Osteoblast (primary cell): ENCODE measurements around the gene RARA. TPM values are rescaled to one million over a fixed set of nuclear protein-coding genes. Genes with fewer than 3 reads are reported as not detected.

Source experiments
- DNase-seq: peaks from one replicate; pipeline ENCODE4 v3.0.0; 2011; ENCODE audit warnings: low spot score, mixed read lengths; ENCODE audit not compliant: insufficient read length; ENCODE audit errors: missing footprints
- H2AFZ ChIP-seq: 2 replicates; pipeline ENCODE4 v1.6.0; 2011; ENCODE audit warnings: mild to moderate bottlenecking, low read length
- H3K27ac ChIP-seq: 2 replicates; pipeline ENCODE4 v1.5.1; 2011; ENCODE audit warnings: mild to moderate bottlenecking, low read depth, low read length, moderate library complexity
- H3K27me3 ChIP-seq: 2 replicates; pipeline ENCODE4 v1.6.0; 2012; ENCODE audit warnings: mild to moderate bottlenecking, control low read depth, inconsistent platforms, low read length, moderate library complexity; ENCODE audit not compliant: insufficient read depth
- H3K36me3 ChIP-seq: 2 replicates; pipeline ENCODE4 v1.5.1; 2011; ENCODE audit warnings: mild to moderate bottlenecking, low read length, control low read depth, moderate library complexity; ENCODE audit not compliant: insufficient read depth
- H3K4me1 ChIP-seq: 2 replicates; pipeline ENCODE4 v1.5.1; 2011; ENCODE audit warnings: mild to moderate bottlenecking, low read length, control low read depth, moderate library complexity; ENCODE audit not compliant: insufficient read depth
- H3K4me2 ChIP-seq: 2 replicates; pipeline ENCODE4 v1.6.0; 2011; ENCODE audit warnings: mild to moderate bottlenecking, low read length; ENCODE audit not compliant: insufficient read depth
- H3K4me3 ChIP-seq: fragments of 200-600 bp; sonication (generic); 3 replicates; pipeline ENCODE4 v1.5.1; 2012; ENCODE audit warnings: mild to moderate bottlenecking, low read length, inconsistent platforms; ENCODE audit not compliant: insufficient read depth
- H3K79me2 ChIP-seq: 2 replicates; pipeline ENCODE4 v1.6.0; 2012; ENCODE audit warnings: mild to moderate bottlenecking, low read length, control low read depth, inconsistent platforms; ENCODE audit not compliant: insufficient read depth
- H3K9me3 ChIP-seq: 2 replicates; pipeline ENCODE4 v1.5.1; 2011; ENCODE audit warnings: low read depth, low read length, control low read depth
- H4K20me1 ChIP-seq: 2 replicates; pipeline ENCODE4 v1.6.0; 2012; ENCODE audit warnings: mild to moderate bottlenecking, low read length, control low read depth; ENCODE audit not compliant: insufficient read depth
- CTCF ChIP-seq: IDR thresholded peaks from 2 replicates; pipeline ENCODE4 v1.5.1; 2011; ENCODE audit warnings: mild to moderate bottlenecking, low read depth, low read length, moderate library complexity; ENCODE audit errors: extremely low read depth
- total RNA-seq: library from RNA; depleted of rRNA; stranded (reverse); fragments of >200 nt; gene quantifications from 2 replicates; pipeline ENCODE4 v1.2.3, GENCODE V29; 2012

Gene RARA
- total RNA-seq, 1 donor = 31.1 TPM

GRCh38 chr17:40322358-40323315 lies 13.7 kb downstream of the RARA start:
- Histone ChIP-seq H2AFZ (peak overlapping the region; percentile 67), H3K4me3 (peak overlapping the region; percentile 86), H4K20me1 (peaks cover 60% of the 10 kb centered on the region), H3K36me3 (no peaks in the 10 kb centered on the region), H3K27ac (peak overlapping the region; percentile 99), H3K4me2 (peak overlapping the region; percentile 97), H3K4me1 (peaks cover 84% of the 10 kb centered on the region), H3K27me3 (no peaks in the 10 kb centered on the region), H3K79me2 (peaks cover 94% of the 10 kb centered on the region), H3K9me3 (no peaks in the 10 kb centered on the region)
- no peak for TF ChIP-seq CTCF
- DNase-seq = peak; percentile 96

- peak overlapping the region; percentile 99 for H3K27ac ChIP-seq
- peaks cover 98% of the 10 kb centered on the region for H3K79me2 ChIP-seq
- DNase-seq = peak; percentile 92
- no peak overlapping the region for H2AFZ ChIP-seq
- peak overlapping the region; percentile 86 for H3K4me3 ChIP-seq
- peaks cover 68% of the 10 kb centered on the region for H4K20me1 ChIP-seq
- H3K36me3 ChIP-seq = no peaks in the 10 kb centered on the region
- no peak for TF ChIP-seq CTCF
- peak overlapping the region; percentile 97 for H3K4me2 ChIP-seq
- H3K27me3 ChIP-seq = no peaks in the 10 kb centered on the region
- peaks cover 87% of the 10 kb centered on the region for H3K4me1 ChIP-seq
- no peaks in the 10 kb centered on the region for H3K9me3 ChIP-seq
These were observed 14.7 kb downstream of the RARA start for GRCh38 chr17:40323391-40324381.

GRCh38 chr17:40325156-40326013 lies 16.4 kb downstream of the RARA start:
- Histone ChIP-seq H3K27me3 (no peaks in the 10 kb centered on the region), H3K4me3 (no peak overlapping the region), H3K4me2 (peak overlapping the region; percentile 75), H3K9me3 (no peaks in the 10 kb centered on the region), H2AFZ (no peak overlapping the region), H3K79me2 (peaks cover 98% of the 10 kb centered on the region), H4K20me1 (peaks cover 70% of the 10 kb centered on the region), H3K36me3 (no peaks in the 10 kb centered on the region), H3K27ac (peak overlapping the region; percentile 51), H3K4me1 (peaks cover 82% of the 10 kb centered on the region)
- DNase-seq = peak; percentile 79
- TF ChIP-seq CTCF = no peak
